GM19025 (cell line): Measurements from ENCODE around the gene DOC2A.
"Not testable (repeated sequence)": the region's sequence is repeated elsewhere in the genome, so short reads cannot be mapped to it uniquely, and the experiment has no call there.

Experiments
- ATAC-seq: cut with Tn5 transposase; IDR thresholded peaks from one replicate; pipeline ENCODE4 v1.9.1; 2021; ENCODE audit warnings: mild to moderate bottlenecking, low read depth, moderate library complexity; ENCODE audit not compliant: unreplicated experiment

The DOC2A gene

GRCh38 chr16:29974291-29975133 lies 36.3 kb downstream of the DOC2A start:
- ATAC-seq: no peak

- peak; percentile 92 for ATAC-seq
These were observed 37.2 kb downstream of the DOC2A start, which contains the start of gene TAOK2 for GRCh38 chr16:29973384-29974246. Gene TAOK2 (plus strand): TSS chr16:29973868. CDS start chr16:29977773, 3,905 bp downstream.

GRCh38 chr16:29972992-29973383 lies 37.8 kb downstream of the DOC2A start:
- no peak for ATAC-seq

GRCh38 chr16:29972500-29972899 lies 38.3 kb downstream of the DOC2A start:
- no peak for ATAC-seq

- ATAC-seq: no peak
These were observed 39.5 kb downstream of the DOC2A start for GRCh38 chr16:29971304-29971703.

GRCh38 chr16:29968205-29968604 lies 42.6 kb downstream of the DOC2A start:
- ATAC-seq: no peak

GRCh38 chr16:29963021-29963743 lies 47.6 kb downstream of the DOC2A start:
- no peak for ATAC-seq

GRCh38 chr16:29962344-29962994 lies 48.4 kb downstream of the DOC2A start:
- ATAC-seq: no peak

GRCh38 chr16:29961479-29962343 lies 49.1 kb downstream of the DOC2A start, which contains the start of gene TMEM219:
Gene TMEM219 (plus strand): TSS chr16:29962079. CDS start chr16:29963144, 1,065 bp downstream.
- ATAC-seq: peak; percentile 95

- no peak for ATAC-seq
These were observed 49.7 kb downstream of the DOC2A start for GRCh38 chr16:29961127-29961478.

- not testable (repeated sequence) for ATAC-seq
These were observed 51.0 kb downstream of the DOC2A start for GRCh38 chr16:29959821-29960220.

- ATAC-seq: no peak
These were observed 51.5 kb downstream of the DOC2A start for GRCh38 chr16:29959293-29959692.

- ATAC-seq: no peak
These were observed 52.1 kb downstream of the DOC2A start for GRCh38 chr16:29958756-29959155.
